Activated CD8-positive, alpha-beta memory T cell treated with anti-CD3 and anti-CD28 coated beads, Interleukin-2, amount 50 U/mL, for 24 hours (primary cell): ENCODE measurements around the gene GARIN3.

Experiments used
- DNase-seq: peaks from one replicate; pipeline ENCODE4 v3.0.0-alpha.2; 2020; ENCODE audit errors: extremely low read depth

GARIN3 gene

DNA sequence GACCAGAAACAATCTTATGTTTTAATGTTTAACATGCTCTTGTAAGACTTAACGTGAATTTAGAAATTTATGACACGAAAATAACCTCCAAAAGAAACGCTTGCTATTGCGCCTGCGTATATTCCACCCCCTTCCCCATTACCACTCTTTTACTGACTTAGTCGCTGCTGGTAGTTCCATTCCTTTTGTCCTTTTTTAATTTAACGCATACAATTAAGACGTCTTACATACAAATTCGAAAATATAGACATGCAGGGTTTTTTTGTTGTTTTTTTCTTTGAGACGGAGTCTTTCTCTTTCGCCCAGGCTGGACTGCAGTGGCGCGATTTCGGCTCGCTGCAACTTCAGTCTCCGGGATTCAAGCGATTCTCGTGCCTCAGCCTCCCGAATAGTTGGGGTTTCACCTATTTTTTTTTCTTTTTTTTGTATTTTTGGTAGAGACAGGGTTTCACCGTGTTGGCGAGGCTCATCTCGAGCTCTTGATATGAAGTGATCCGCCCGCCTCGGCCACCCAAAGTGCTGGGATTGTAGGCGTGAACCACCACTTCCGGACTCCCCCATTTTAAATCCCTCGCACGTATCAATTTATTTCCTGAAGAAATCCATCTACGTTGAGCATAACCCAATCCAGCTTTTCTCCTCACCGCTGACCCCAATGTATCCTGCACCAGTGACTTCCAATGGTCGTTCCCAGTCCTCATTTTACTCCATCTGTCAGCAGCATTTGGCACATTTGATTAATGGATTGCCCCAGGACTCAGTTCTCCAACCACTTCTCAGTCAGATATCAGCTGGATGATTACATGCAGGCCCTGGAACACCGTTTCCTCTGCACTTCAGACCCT is 22.7 kb downstream of the GARIN3 start:
- peak; percentile 21 for DNase-seq

DNA sequence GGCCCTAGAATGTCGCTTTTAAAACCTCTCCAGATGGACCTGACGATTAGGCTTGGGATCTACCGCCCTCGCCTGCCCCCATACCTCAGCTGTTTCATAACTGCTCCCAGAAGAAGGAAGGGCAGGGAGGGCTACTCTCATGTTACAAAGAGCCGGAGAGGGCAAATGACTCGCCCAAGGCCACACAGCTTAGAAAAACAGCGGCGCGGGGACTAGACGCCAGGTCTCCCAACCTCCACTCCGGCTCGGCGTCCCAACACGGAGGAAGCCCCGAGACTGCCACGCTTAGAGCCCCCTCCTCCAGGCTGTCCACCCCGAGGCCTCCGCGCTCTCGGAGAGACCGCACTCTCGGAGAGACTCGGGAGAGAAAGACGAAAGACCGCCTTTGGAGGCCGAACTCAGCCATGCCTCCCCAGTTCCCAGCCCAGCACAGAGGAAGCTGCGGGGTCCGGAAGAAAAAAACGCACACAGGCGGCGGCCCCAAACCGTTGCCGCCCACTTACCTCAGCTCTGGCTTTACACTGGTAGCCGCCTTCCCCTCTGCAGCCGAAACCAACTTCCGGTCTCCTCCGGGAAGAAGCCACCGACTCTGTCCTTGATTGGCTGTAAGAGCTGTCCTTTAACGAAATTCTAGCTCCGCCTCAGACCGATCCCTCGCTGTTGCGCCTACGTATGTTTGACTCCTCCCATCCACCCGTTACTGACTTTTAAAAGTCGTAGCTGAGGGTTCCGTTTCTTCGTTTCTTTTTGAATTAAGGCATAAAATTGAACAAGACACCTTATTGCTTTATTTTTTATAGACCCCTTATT is 23.5 kb downstream of the GARIN3 start, which contains the start of gene MED7:
Gene MED7 (minus strand): TSS at position 549 of the 810 bp plus-strand sequence. CDS start 3,434 bp downstream, outside the sequence.
- DNase-seq, result peak; percentile 83

DNA sequence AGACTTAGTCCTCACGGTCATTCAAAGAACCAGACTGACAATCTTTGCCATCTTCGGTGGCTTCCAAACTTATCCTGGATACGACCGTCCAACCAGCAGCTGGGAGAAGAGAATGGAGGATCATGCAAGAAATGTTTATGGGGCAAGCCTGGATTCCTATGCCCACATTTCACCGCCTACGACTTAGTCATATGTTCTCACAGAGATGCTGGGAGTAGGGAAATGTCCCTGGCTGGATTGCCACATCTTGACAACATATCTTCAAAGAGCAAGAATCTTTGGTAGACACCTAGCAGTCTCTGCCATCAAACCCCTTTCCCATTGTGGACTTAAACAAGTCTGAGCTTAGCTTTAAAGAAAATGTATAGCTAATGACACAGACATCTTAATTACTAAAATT is 28.4 kb downstream of the GARIN3 start:
- DNase-seq, result no peak

DNA sequence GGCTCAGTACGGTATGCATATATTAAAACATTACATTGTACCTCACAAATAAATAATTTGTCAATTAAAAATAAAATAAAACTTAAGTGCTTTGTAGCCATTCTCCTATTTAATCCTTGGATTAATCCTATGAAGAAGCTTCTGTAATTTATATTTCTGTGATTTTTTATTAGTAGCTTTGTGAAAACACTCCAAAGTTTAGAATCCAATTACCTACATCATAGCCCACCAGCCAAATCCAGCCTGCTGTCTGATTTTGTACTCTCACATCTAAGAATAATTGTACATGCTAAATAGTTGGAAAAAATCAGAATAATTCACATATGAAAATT is 33.8 kb downstream of the GARIN3 start:
- no peak for DNase-seq

DNA sequence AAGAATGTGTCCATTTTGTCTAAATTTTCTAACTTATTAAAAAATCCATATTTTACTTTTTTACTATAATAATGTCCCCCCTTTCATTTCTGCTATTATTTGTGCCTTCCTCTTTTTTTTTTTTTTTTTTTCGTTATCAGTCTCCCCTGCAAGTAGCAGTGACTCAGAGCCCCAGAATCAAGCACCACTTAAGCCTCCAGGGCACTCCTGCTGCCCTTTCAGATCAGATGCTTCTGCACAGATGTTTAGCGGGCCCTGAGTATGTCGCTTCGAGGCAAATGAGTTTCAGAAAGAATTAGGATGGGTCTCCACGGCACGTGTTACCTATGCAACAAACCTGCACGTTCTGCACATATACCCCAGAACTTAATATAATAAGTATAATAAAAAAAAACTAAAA is 35.1 kb downstream of the GARIN3 start:
- DNase-seq, result no peak

DNA sequence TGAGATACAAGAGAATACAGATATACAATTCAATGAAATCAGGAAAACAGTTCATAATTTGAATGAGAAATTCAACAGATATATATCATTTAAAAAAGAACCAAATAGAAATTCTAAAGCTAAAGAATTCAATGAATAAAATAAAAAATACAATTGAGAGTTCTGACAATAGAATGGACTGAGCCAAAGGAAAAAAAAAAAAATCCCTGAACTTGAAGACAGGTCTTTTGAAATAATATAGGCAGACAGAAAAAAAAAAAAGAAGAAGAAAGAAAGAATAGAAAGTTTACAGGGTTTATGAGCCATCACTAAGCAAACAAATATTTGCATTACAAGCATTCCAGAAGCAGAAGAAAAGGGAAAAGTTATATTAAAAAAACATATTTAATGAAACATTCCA is 44.4 kb downstream of the GARIN3 start:
- DNase-seq, result no peak

DNA sequence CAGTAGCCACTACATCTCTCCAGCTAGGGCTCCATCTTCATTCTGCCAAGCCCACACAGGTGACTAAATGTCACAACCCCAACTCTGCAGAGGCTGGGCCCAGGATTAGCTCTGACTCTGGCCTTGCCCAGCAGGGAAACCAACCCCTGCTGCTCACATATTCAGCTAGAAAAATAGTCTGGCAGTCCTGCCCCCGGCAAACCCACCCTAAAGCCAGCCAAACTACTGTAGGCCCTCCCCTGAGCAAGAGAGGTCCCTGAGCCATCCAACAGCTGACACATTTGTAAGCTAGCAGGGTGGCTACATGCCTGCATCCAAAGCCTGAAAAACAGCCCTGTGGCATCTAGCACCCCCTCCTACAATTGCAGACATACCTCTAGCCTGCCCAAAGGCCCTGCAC is 46.0 kb downstream of the GARIN3 start:
- DNase-seq, result no peak

DNA sequence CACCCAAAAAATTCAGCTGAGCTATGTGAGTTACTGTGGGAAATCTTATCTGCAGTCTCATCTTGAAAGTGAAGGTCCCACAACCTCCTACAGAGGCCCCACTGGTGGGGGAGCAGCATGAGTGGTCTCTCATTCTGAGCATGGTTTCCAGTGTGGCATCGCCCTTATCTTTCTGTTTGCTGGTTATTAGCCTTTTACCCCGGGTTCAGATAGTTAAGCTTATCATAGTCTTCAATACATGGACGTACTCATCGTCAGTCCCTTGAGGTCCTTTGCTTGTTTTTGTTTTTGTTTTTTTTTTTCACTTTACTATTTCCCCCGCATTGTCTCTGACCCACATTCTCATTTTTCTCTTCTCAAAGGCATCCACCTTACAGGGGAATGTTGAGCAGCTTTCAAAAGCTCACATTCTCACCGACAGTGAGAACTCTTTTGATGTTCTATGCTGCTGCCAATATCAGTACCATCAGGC is 49.5 kb downstream of the GARIN3 start:
- no peak for DNase-seq

DNA sequence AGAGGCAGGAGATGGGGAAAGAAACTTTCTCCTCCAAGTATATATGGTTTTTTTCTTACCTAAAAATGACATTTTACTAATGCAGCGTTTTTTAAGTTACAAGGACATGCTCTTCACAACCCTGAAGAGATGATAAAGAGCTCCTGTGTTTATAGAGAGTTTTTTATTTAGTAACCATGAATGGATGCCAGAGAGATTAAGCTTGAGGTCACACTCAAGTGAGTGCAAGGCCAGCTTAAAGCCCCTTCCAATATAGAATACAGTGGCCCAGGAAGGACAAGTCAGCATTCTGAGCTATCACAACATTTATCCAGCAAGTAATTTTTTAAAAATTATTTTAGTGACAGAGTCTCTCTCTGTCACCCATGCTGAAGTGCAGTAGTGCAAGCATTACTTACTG is 50.6 kb downstream of the GARIN3 start:
- no peak for DNase-seq

DNA sequence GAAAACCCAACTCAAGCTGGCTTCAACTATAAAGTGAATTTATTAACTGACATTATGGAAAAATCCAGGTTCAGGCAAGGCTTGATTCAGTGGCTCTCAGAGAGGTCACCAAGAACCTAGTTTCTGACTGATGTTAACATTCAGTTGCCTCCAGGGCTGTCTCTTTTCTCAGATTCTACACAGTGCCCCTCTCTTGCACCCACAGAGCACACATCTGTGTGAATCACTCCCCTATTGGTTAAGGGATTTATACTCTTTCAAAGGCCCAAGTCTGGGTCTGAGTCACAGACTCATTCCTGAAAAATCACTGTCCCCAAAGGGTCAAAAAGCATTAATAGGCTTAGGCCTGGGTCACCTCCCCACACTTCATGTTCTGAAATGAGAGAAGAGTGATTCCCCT is 51.1 kb downstream of the GARIN3 start:
- no peak for DNase-seq

DNA sequence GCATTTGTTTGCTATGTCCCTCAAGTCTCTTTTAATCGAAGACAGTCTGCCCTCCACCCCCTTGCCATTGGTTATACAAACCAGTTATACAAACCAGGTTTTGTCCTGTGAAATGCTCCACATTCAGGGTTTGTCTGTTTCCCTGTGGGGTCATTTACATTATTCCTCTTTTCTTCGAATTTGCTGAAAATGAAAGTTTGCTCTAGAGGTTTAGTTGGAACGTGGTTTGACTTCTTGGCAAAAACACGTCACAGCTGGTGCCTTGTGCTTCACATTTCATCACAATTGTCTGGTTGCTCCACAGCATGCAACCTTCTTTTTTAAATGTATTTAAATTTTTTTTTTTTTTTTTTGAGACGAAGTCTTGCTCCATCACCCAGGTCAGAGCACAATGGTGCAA is 53.1 kb downstream of the GARIN3 start:
- DNase-seq, result no peak
